GM21526 (cell line): Measurements from ENCODE around the gene TSSC4.
A peak's percentile ranks its signal among the peaks of the same experiment; 100 is the strongest.
"Not testable (repeated sequence)": the region's sequence is repeated elsewhere in the genome, so short reads cannot be mapped to it uniquely, and the experiment has no call there.

Experiments used
- ATAC-seq: cut with Tn5 transposase; IDR thresholded peaks from one replicate; pipeline ENCODE4 v1.9.1; 2021; ENCODE audit warnings: moderate library complexity; ENCODE audit not compliant: unreplicated experiment, low FRiP score

Gene TSSC4

GRCh38 chr11:2400069-2400761, at the start of gene TSSC4:
Gene TSSC4 (plus strand): TSS chr11:2400750. CDS start chr11:2402634, 1,884 bp downstream.
- peak; percentile 77 for ATAC-seq

GRCh38 chr11:2351701-2352100, 48.8 kb upstream of the TSSC4 start:
- ATAC-seq, result no peak

GRCh38 chr11:2352420-2352819, 48.1 kb upstream of the TSSC4 start:
- ATAC-seq, result no peak

DNA sequence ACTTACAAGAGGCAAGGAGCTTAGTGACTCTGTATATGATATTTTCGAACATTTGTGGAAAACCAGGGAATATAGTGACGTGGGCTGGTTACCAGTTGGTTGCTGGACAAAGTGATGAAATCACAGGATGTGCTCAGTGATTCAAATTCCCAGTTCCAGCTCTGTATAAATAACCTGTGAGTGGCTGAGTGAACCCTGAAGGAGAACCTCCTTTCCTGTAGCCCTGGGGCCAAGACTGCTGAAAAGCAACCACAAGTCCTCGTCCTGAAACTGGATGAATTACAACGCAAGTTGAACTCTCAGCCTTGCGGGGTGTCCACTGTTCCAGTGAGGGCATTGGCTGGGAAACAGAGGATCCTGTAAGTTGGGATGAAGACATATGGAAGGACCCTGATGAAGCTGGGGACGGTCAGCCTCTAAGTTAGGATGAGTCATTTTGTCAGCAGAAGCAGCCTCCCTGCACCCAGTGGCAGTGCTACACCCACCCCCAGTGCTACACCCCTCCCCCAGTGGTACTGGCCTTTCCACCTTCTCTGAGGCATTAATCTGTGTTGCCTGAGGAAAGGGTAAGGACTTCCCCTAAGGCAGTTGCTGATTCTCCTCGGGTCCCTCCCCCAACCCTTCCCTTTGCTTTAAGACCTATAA, 45.4 kb upstream of the TSSC4 start:
- ATAC-seq, result no peak

DNA sequence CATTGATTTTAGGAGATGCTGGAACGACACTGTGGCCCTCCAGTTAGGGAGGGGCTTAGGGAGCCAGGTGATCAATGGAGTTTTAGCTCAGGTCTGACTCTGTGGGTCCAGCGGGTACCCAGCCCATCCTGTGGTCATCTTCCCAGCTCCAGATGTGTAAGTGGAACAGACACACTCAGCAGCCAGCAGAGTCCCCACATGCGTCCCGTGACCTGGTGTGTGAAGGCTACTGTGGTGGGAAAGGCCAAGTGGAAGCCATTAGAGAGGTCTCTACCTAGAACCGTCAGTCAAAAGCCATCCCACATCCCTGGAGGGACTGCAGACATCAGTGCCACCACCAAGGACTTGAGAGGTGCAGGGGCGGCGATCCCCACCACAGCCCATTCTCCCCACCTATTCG, 43.3 kb upstream of the TSSC4 start:
- no peak for ATAC-seq

- ATAC-seq, result not testable (repeated sequence)
These were observed 42.9 kb upstream of the TSSC4 start for GRCh38 chr11:2357651-2358050.

DNA sequence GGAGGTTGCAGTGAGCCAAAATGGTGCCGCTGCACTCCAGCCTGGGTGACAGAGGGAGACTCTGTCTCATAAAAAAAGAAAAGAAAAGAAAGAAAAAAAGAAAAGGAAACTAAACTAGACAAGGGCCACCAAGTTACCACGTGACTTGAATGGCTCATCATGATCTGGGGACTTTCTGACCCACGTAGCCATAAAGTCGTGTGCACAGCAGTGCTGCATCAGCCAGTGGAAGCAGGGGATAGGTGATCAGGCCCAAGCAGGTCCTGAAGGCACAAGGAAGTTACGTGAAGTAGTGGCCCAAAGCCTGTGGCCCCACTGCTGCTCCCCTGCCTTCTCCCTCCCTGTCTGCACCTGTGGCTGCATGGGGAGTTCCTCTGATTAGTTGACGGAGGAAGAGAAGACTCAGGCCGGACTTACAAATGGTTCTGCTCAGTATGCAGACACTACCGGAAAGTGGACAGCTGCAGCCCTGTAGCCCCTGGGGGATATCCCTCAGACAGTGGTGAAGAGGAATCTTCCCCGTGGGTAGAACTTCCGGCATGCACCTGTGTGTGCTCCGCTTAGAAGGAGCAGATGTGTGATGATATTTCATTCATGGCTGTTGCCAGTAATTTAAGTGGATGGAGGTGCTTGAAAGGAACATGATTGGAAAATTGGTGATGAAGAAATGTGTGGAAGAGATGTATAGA, 41.7 kb upstream of the TSSC4 start:
- ATAC-seq, result no peak

GRCh38 chr11:2359557-2359956, 41.0 kb upstream of the TSSC4 start:
- no peak for ATAC-seq

GRCh38 chr11:2360081-2360642, 40.4 kb upstream of the TSSC4 start:
- no peak for ATAC-seq

- no peak for ATAC-seq
These were observed 39.0 kb upstream of the TSSC4 start for GRCh38 chr11:2361565-2361964.

DNA sequence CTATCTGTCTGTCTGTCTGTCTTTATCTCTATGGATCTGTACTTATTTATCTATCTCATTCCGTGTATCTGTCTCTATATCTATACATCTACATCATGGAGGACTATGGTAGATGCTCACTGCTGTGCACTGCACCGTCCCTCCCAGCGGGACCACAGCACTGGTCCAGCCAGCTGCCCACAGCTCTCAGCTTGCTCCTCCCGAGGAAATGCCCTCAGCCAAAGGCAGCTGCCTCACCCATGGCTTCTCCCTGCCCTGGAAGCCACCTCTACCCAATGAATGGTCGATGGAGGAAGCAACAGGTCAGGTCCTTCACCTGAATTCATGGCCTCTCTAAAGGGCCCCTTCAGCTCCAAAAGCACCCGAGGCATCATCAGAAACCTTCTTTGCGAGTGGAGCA, 38.1 kb upstream of the TSSC4 start:
- ATAC-seq, result no peak

DNA sequence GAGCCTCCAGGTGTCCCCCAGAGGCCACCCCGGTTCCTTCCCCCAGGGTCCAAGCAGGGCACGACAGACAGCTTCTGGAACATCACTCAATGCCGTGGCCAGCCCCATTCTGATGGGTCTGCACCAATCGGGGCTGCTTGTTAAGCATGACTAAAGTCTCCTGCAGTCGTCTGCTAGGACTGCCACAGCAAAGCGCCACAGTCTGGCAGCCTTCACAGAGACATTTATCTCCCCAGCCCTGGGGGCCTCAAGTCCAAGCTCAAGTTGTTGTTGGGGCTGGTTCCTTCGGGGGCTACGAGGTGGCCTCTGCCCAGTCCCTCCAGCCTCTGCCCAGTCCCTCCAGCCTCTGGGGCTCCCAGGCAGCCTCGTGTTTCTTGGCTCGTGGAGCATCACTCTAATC, 37.4 kb upstream of the TSSC4 start:
- no peak for ATAC-seq

GRCh38 chr11:2363577-2364370, 36.8 kb upstream of the TSSC4 start:
- no peak for ATAC-seq

- ATAC-seq, result not testable (repeated sequence)
These were observed 36.2 kb upstream of the TSSC4 start for GRCh38 chr11:2364386-2364785.

DNA sequence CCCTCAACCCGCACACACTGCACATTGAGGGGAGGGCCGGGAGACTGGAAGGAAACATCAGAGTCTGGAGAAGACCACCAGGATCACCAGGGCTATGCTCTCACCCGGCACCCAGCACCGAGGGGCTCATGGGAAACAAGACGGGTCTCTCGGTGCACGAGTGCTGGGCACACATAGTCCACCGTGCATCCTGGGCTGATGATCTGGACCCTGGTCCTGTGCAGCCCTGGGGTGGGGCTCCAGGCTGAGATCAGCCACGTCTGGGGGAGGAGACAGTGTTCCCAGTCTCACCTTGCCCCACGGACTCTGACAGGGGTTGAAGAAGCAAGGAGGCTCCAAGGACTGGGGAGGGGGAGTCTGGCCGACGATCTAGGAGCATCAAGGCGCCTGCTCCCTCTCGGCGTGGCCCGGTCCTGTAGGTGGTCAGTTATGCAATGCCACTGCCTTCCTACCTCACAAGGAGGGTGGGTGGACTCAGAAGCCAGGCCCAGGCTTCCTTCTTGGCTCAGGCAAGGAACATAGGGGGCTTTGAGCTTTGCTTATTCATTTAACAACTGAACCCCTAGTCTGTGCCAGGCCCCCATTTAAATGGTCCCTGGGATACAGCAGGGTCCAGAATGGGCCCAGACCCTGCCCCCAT, 34.9 kb upstream of the TSSC4 start:
- no peak for ATAC-seq

DNA sequence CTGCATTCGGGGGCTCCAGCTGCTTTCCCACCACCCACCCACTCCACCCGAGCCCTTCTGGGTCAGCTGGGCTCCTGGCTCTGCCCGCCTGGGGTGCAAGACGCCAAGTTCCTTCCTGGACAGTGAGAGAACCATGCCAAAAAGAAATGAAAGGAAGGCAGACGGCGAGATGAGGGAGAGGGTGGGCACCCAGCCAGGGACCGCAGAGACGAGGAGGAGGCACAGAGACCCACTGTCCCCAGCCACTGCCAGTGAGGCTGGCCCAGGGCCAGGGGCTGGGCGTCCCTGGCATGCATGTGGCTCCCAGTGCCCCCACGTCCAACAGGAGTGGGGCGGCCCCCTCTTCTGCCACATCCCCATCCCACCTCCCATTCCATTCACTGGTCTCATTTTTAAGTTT, 34.3 kb upstream of the TSSC4 start:
- ATAC-seq, result no peak

- ATAC-seq, result no peak
These were observed 33.8 kb upstream of the TSSC4 start for GRCh38 chr11:2366733-2367132.

DNA sequence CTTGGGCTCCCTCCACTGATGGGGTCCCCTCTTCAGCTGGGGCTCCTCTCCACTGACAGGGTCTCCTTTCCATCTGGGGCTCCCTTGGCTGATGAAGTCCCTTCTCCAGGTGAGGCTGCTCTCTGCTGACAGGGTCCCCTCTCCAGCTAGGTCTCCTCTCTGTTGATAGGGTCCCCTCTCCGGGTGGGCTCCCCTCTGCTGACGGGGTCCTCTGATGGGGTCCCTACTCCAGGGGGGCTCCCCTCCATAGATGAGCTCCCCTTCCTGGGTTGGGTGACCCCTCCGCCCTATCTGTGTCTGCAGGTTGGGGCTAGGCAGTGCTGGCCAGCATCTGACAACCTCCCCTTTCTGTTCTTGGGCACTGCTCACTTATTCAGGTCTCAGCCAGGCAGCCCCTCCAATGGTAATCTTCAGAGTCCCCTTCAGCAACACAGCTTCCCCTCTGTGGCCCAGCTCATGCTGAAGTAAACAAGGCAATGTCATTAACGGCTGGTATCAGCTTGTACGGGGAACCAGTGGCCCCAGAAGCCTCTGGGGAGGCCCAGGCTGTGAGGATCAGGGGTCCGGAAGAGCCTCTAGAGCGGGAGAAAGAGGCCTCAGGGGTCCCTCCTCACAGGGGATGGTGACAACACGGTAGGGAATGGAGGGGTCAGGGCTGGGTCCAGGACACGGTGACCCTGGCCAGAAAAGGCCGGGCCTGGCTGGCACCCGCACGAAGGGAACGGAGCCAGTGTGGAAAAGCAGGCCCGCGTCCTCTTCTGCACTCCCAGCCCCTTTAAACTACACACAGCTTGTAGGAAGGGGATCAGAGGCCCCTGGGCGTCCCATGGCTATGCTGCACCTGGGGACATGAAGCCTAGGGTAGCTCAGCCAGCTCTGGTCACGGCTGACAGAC, 33.0 kb upstream of the TSSC4 start:
- ATAC-seq, result no peak

GRCh38 chr11:2368178-2368850, 32.2 kb upstream of the TSSC4 start:
- no peak for ATAC-seq
